Stimulated activated CD4-positive, alpha-beta T cell treated with anti-CD3 and anti-CD28 coated beads, Interleukin-15, amount 100 ng/mL, for 24 hours (primary cell): Measurements from ENCODE around the gene MXI1.
A peak's percentile ranks its signal among the peaks of the same experiment; 100 is the strongest.

Source experiments
- DNase-seq: peaks from one replicate; pipeline ENCODE4 v3.0.0-alpha.2; 2020

The MXI1 gene

DNA sequence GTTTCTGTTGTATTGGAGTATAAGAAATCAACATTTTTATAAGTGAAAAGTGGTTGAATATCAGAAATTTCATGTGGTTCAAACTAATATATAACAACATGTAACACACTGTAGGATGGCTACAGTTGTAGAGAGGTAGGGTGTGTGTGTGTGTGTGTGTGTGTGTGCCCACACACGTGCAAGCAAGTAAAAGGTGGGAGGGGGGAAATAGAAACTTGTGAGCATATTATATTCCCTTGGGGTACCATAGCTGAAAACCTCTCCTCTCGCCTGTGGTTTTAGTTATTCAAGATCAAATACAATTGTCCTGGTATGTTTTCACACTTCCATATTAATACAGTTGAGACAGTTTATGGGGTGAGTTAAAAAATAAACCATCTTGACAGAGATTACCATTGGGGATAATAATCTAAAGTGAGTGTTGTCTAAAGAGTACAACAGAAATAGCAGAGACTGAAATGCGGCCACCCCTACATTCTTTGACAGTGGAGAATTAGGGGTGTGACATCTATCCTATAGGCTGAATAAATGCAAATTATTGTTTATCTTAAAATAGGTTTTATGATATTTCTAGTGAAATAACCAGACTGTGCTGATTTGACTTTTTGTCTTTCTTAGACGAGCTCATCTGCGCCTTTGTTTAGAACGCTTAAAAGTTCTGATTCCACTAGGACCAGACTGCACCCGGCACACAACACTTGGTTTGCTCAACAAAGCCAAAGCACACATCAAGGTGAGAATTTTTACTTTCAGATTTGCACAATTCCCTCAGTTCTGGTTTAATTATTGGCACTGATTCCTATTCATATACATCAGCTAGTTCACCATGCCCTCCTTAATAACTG lies 71.4 kb downstream of the MXI1 start:
- no peak for DNase-seq

DNA sequence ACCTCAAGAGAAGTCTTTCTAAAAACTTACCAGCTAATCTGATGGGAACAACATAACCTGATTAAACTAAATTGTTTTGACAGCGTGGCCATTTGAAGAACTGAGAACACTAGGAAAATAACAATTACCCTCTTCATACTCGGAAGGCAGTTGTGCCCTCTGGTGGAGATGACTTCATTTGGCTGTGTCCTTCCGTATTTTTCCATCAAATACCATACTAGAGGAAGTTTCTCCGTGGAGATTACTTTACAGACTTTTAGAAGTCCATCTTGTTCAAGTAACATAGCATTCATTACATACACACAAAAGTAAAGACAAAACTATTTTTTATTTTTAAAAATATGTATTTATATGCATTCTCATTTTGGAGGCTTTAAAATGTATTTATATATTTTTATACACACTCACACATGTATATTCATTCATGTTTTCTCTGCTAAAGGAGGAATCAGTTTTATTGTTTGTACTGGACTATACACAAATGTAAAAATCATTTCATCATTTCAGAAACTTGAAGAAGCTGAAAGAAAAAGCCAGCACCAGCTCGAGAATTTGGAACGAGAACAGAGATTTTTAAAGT lies 72.1 kb downstream of the MXI1 start:
- DNase-seq: peak; percentile 52

DNA sequence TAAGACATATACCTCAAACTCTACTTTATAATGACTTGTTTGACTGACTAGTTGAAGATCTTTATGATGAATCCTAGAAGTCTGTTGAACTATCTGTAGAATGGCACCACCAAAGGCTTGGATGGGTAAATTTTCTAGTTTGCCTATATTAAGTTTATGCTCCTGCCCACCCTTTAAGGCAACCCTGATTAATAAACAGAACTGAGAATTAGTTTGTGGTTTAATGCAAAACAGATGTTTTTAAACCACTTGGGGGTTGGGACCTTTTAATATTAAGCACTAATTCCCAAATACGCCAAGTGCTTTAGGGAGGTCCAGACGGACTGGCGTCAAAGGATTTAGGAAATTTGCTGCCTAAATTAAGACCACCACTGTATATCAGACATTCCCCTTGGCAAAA lies 76.9 kb downstream of the MXI1 start:
- no peak for DNase-seq

DNA sequence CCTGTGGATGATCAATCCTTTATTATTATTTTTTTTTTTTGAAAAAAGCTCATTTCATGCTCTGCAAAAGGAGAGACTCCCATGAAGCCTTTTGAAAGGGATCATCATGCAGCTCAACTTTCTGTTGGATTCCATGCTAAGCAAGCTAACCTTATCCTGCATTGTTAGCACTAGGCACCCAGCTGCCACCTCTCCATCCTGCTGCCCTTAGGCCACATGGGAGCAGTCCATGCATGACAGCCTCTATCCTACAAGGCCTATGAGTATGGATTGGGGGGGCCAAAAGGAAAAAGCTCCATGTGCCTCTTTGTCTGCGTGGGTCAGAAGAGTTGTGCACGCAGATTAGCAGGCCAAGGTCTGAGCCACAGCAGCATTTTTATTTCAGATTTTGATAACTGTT lies 78.1 kb downstream of the MXI1 start:
- no peak for DNase-seq

DNA sequence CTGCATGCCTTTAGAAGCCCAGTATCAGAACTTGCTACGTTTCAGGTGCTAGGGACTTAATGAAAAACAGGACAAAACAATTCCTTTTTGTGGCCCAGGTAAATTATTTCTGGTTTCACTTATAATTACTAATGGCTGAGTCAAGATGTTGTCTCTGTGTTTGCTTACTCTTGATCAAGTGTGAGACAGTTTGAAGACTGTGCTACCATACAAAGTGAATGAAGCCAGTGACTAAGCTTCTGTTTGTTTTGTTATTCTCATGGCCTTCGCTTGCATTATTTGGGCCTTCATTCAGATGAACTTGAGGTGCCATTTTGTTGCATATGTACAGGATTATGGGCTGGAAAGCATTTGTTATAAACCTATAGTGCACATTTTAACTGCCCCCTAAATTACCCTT lies 79.4 kb downstream of the MXI1 start:
- DNase-seq: no peak

DNA sequence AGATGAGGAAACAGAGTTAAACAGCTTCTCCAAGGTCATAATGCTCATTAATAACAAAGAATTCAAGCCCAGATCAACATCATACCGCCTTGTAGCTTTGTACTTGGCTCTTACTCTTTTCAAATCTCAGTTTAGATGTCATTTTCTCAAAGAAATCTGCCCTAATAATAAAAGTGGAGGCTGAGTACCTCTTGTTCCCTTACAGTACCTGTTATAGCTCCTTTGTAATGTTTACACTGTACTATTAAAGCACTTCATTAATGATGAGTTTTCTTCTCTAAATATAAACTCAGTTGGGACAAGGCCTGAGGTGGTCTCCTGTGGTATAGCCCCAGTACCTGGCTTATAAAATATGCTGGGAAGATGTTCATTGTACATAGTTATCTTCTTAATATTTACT lies 89.6 kb downstream of the MXI1 start:
- no peak for DNase-seq

DNA sequence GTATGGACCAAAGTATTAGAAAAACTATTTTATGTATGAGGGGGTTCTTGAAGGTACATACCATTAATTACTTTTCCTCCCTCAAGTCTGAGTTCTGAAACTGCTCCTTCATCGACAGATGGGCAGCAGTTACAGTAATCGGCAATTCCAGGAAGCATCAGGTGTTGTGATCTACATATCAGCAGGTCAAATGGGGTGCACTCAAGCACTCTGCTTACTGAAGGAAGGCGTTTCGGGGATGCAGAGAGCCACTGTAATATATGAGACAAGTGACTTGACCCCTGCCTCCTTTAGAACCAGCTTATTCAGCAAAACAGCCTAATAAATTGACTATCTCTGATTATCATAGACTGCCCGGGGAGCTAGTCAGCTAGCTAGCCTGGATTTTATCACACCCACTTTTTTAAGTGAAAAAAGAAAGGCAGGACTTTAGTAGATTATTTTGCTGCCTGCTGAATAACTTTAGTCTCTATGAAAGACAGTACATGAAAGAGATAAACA lies 93.1 kb downstream of the MXI1 start:
- no peak for DNase-seq

DNA sequence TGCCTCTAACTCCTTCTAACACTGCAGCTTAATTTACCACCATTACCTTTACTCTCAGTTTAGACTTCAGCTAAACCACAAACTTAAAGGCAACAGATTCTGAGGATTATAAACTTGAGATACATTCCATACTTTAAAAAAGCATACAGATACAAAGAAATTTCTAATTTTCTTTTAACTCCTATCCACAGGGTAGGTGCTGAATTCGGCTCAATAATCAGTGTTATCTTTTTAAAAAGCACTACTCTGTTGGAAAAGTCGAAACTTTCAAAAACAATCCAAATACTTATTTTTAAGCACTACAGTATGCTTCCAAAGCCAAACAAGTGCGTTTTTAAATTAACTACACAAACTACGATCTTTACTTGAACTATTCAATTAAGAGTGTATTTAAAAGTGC lies 96.3 kb downstream of the MXI1 start:
- DNase-seq: no peak

DNA sequence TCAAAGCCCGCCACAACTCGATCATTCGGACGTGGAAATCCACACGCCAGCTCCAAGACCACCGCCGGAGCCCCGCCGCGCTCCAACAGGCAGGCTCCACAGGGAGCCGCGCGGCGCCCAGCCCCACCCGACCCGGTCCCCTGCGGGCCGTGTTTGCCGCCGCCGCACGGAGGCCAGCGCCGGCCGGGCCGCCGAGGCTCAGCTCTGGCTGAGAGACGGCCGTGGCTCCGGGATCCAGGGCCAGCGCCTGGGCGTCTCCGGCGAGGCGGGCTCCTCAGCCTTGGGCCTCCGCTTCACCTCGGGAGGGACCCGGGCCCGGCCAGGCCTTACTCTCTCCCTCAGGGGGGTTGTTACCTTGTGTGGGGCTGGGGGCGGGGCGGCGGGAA lies 97.0 kb downstream of the MXI1 start:
- no peak for DNase-seq

DNA sequence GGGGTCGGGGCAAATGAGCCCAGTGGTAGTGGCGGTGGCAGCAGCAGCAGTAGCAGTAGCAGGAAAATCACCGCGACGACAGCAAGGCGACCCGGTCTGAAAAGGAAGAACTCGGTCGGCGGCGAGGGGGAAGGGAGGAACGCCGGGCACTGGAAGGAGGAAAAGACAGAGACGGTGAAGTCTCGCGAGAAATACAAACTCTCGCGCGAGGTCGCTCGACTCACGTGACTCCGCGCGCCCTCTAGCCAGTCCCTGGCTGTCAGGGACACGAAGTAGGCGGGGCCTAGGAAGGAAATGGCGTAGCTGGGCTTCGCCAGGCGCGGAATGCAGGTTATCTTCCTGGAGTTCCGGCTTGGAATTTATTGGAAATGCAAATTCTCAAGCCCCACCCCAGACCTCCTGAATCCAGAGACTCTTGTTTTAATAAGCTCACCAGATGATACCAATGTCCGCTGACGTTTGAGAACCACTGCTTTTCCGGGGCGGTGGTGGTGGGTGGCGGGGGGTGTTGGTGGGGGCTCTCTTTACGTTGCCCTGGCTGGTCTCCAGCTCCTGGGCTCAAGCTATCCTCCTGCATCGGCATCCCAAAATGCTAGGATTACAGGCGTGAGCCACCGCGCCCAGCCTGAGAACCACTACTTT lies 97.5 kb downstream of the MXI1 start, which contains the start of gene SMNDC1:
TSS of gene SMNDC1 (minus strand) at position 141 of the 642 bp plus-strand sequence. CDS start 1,333 bp downstream, outside the sequence.
- DNase-seq: peak; percentile 97

DNA sequence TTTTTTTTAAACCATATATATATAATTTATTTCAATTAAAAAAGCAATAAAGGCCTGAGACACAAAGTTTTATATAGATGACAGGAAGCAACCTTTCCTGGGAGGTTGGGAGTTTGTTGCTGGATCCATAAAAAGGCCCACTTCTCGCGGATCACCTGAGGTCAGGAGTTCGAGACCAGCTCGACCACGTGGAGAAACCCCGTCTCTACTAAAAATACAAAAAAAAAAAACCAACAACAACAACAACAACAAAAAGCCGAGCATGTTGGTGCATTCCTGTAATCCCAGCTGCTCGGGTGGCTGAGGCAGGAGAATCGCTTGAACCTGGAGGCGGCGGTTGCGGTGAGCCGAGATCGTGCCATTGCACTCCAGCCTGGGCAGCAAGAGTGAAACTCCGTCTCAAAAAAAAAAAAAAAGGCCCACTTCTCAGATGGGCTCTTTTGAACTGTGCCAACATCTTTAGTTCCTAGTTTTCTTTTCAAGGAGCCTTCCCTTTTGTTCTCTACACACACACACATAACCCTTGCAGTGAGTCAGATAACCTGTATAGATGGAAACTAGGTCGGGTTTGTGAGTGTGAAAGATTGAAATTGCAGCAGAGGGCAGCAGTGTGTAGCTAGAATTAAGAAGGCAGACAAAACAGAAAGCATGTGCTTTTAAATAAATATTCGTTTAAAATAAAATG lies 98.5 kb downstream of the MXI1 start:
- DNase-seq: peak; percentile 52

DNA sequence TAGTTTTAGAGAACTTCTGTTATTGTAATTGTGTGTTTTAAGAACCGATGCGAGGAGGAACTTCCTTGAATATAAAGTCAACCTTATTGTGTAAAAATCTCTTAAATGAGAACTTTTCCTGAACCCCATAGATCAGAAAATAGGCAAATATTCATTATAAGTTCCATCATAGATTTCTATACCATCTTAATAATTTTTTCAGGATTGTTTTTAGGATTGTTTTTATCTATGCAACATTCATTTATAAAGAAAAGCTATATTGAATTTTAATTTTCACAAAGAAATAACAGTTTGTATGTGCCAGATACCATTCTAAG lies 99.0 kb downstream of the MXI1 start:
- no peak for DNase-seq

DNA sequence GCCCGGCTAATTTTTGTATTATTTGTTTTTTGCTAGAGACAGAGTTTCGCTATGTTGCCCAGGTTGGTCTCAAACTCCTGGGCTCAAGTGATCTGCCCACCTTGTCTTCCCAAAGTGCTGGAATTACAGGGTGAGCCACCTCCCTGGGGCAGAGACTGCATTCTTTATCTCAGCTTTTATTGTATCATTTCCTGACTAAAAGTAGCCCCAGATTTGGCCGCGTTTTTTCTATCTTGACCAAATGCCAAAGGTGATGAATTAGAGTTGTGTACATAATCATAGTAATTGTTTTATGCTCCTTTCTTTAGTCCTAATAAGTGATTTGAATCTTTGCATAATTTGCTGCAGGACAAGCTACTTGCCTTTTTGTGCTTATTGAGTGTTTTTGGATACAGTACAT lies 100.4 kb downstream of the MXI1 start:
- no peak for DNase-seq

DNA sequence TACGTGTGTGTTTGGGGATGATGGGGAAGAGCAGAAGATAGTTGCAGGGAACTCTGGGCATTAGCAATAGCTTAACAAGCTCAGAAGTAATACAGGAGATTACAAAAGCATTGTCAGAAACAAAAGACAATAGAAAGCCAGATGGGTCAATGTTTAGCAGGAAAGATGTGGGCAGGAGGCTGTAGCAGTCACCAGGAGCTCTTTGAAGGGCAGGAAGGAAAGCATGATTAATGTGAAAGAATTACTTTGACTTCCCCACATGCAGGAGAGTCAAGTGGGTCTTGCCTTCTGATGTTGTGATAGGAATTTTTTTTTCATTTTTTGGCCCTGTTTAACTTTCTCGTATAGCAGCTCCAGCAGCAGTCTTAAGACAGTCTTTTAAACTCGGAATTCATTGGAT lies 103.3 kb downstream of the MXI1 start:
- DNase-seq: no peak

DNA sequence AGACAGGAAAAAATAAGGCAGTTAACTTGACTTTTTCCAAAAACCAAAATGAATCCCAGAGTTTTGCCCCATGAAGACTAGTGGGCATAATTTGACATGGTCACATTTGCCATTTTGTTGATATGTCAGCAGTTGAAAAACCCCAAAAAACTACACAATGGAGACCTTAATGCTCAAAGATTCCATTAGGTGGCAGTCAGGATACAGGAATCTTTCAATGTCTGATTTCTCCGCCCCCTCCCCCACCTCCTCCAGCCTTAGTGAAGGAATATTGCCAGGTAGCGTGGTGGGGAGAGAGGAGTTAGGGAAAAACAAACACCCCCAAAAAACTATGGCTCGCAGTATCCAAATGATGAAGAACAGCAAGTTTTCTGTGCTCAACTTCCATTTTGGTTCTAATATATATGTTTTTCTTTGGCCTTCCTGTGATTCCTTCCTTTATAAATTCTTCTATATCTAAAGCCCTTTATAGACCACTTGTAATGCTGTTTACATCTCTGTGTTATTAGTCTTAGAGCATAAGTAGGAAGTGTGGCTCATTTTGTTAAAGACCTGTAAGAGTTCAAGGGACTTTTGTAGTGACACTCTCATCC lies 104.0 kb downstream of the MXI1 start:
- peak; percentile 56 for DNase-seq

DNA sequence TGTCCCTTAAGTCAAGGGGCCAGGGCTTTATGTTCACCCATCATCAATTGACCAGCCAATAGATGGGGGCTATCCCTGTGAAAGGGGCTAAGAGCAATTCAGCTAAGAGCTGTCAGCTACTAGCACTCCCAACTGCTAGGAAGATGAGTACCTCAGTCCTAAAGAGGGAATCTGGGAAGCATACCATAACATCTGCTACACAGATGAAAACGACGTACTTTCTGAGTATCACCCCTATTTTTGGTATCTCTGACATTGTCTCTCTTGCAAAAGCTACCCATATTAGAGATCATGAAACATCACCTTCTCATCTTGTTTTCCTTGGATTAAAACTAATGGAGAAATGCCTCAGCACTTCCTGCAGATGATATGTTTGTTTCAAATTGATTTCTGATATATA lies 104.8 kb downstream of the MXI1 start:
- no peak for DNase-seq

DNA sequence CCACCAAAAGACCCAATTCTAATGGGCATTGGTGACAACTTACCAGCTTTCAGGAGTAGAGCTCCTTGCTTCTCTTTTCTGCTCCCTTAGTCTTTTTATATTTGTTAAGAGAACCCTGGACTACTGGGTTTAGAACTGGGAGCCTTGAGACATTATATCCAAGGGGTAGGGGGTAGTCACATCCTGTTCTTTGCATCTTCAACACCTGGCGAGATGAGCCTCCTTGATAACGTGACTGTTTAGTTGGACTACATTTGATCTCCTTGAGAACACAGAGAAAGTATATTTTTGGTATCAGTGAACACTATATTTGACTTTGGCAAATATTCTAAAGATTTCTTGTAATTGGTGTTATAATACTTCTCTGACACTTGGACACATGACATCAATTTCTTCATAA lies 106.3 kb downstream of the MXI1 start:
- DNase-seq: no peak

DNA sequence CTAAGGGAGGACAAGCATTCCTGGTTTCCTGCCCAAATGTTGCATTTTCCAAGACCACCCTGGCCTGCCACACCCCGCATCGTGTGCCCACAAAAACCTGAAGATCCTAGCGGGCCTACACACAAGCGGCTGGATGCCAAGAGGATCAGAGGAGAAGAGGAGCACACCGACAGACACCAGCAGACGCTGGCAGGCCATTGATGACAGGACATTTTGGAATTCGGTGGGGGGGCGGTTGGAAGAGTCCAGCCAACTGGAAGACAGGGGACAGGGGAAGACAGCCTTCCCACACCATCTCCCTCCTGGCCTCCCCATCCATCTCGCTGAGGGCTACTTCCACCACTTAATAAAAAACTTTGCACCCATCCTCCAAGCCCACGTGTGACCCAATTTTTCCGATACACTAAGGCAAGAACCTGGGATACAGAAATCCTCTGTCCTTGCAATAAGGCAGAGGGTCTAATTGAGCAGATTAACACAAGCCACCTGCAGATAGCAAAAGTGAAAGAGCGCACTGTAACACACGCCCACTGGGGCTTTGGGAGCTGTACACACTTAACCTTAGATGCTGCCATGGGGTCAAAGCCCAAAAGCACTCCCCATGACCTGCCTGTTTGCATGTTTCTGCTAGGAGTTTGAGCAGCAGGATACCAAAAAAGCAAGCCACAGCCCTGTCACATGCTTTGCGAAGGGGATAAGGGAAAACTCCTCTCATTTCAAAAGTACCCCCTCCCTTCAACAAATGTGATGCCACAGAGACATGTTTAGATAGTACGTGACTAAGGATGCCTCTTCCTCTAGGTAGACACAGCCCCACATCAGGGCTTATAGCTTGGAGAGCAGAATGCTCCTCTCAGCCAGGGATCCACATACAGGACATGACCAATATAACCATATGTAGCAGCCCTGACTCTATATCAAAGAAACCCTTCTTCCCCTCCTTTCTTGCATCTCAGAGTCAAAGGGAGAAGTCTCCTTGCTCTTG lies 110.8 kb downstream of the MXI1 start:
- DNase-seq: no peak

DNA sequence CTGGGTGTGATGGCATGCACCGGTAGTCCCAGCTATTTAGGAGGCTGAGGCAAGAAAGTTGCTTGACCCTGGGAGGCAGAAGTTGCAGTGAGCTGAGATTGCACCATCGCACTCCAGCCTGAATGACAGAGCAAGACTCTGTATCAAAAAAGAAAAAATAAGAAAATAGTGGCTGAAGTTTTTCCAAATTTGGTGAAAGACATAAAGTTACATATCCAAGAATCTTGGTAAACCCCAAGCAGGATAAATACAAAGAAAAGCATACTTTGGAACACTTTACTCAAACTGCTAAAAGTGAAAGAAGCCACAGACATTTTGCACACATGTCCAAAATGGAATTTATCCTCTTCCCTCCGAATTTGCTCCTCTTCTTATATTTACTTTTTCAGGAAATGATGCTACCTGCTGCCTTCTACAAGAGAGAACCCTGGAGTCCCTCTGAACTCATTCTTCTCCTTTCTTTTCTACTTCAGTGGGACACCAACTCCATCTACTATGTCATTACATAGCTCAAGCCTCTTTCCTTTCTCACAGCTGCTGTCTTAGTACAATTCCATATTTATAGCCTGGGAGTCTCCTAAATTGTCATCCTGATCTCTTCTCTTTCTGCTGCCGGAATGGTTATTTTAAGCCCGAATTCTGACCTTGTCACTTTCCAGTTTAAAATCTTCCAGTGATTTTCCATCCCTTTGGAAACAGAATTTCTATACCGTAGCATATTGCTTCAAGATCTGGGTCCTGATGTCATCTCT lies 114.6 kb downstream of the MXI1 start:
- DNase-seq: no peak

DNA sequence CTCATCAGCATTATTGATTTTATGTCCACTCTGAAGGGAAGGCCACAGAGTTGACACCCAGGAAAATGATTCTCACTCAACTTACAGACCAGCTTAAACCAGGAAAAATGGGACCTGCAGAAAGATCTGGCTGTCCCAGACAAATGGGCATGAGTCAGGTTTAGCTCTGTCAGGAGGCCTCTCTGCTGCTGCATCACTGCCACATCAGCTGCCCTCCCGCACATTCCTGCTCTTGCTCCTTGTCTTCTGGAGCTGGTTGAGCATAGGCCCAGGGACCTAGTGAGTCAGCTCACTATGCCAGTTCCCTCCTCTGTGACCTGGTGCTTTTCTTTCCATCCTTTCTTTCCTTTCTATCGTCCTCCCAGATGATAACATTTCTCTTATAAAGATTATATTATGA lies 116.1 kb downstream of the MXI1 start:
- no peak for DNase-seq

DNA sequence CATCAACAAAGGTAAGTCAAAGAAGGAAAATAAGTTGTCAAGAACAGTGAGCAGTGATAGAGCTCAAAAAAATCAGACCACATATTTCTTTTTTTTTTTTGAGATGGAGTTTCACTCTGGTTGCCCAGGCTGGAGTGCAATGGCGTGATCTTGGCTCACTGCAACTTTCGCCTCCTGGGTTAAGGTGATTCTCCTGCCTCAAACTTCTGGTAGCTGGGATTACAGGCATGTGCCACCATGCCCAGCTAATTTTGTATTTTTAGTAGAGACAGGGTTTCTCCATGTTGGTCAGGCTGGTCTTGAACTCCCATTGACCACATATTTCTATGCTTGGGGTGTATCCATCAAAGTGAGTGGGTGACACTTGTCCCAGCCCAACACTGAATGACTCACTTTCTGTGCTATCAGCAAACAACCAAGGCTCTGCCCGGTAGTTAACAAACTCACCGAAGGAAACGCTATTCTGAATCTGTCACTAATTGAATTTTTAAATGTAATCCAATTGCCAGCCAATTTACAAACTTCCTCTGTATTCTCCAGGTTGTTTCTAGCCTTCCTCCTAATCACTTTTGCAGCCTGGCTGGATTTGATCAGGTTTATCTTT lies 116.9 kb downstream of the MXI1 start:
- DNase-seq: no peak
